Body of pancreas (tissue), 4 donors: ENCODE results near the gene TMEM150C. TPM values are rescaled to one million over a fixed set of nuclear protein-coding genes. Genes with fewer than 3 reads are reported as not detected.

Experiments
- ATAC-seq: fragments of 150-250 bp; one replicate; pipeline ENCODE4 v1.9.1; 2016
- DNase-seq, 4 donors: peaks; one replicate each; pipeline ENCODE4 v3.0.0-alpha.2; 2019
- H3K27ac ChIP-seq, 4 donors: fragments of 200-600 bp; sonication (generic); 1 replicate in 3 of 4; 2 replicates in 1 of 4; pipeline versions ENCODE4 v1.5.1 to v1.6.1; 2016 to 2019; ENCODE audit warnings: mild to moderate bottlenecking in 1 of 4, mixed read lengths in 1 of 4, moderate library complexity in 1 of 4
- H3K27me3 ChIP-seq, 2 donors: fragments of 200-600 bp; sonication (generic); one replicate each; pipeline ENCODE4 v1.6.0; 2016; ENCODE audit warnings: mild to moderate bottlenecking in 1 of 2
- H3K36me3 ChIP-seq, 2 donors: fragments of 200-600 bp; sonication (generic); replicated peaks in 1 of 2; 2 replicates each; pipeline ENCODE4 v1.5.1; 2016; ENCODE audit warnings: low read depth in 2 of 2; ENCODE audit not compliant: insufficient read depth in 1 of 2
- H3K4me1 ChIP-seq: fragments of 200-600 bp; sonication (generic); one replicate; pipeline ENCODE4 v1.6.0; 2016
- H3K4me3 ChIP-seq, 2 donors: fragments of 200-600 bp; sonication (generic); 1 replicate in 1 of 2; 2 replicates in 1 of 2; pipeline ENCODE4 v1.5.1; 2016 to 2019
- H3K9me3 ChIP-seq, 3 donors: fragments of 200-600 bp; sonication (generic); 1 replicate in 2 of 3; 2 replicates in 1 of 3; pipeline ENCODE4 v1.5.1; 2016
- POLR2A ChIP-seq, 3 donors: fragments of 450-650 bp; IDR thresholded peaks; one replicate each; pipeline ENCODE4 v1.6.1; 2016; ENCODE audit warnings: antibody characterized with exemption in 3 of 3, mild to moderate bottlenecking in 2 of 3
- WGBS, 2 donors: methylation state at CpG; one replicate each; pipeline ENCODE4 v1.1.5; 2017; 5-methylcytosine and 5-hydroxymethylcytosine counted together
- intact Hi-C: fragments of 100-400 bp; cut with DNase I; formaldehyde crosslinking; loops from one replicate; pipeline ENCODE4 v1.15.1; 2023
- total RNA-seq, 2 donors: library from RNA; depleted of rRNA; stranded (reverse); fragments of >200 nt; gene quantifications; one replicate each; pipeline ENCODE4 v1.1.0, GENCODE V29; 2016
- TF ChIP-seq, protein P1 (sequence below), 7 experiments: fragments of 450-650 bp in 4 of 7; fragments of 200-600 bp in 3 of 7; sonication (generic) in 3 of 7; IDR thresholded peaks; one replicate each; pipeline ENCODE4 v1.5.1; 2016 to 2019; ENCODE audit warnings: antibody characterized with exemption in 7 of 7

TMEM150C gene
- total RNA-seq, 2 donors from 2014 or later = 5.2 to 5.6 TPM

DNA sequence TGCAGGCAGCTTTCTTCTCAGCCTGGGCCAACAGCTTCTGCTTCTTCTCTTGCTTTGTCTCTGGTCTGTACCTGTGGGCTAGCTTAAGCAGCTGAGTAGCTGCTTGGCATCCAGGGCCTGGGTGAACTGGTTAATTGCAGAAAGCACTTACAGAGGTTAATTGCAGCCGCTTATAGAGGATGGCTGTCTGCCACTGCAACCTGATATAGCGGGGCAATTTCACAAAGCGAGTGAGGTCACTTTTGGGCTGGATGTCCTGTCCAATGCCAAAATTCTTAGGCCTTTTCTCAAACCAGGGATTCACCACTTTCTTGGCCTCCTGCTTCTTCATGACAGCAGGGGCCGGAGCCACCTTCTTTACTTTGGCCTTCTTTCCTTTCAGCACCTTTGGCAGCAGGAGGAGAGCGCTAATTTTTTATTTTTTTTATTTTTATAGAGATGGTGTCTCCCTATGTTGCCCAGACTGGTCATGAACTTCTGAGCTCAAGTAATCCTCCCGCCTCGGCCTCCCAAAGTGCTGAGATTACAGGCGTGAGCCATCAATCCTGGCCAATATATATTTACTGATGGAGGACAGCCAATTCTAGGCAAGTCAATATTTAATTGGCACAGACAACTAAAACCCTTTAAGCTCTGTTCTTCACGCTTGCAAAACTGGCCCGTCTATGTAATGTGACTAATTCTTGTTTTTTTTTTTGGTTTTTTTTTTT is 70.4 kb downstream of the TMEM150C start:
- Histone ChIP-seq H3K27ac (no peak overlapping the region), H3K4me3 (no peak overlapping the region), H3K36me3 (no peaks in the 10 kb centered on the region), H3K9me3 (no peaks in the 10 kb centered on the region), H3K27me3 (no peaks in the 10 kb centered on the region), H3K4me1 (peaks cover 7% of the 10 kb centered on the region)
- 47 to 53% methylated on average over 10 of the region's 10 CpGs for WGBS, 2 donors
- DNase-seq (peak; percentile 14 to 53 (median 31)), ATAC-seq (peak; percentile 77)
- no peak for TF ChIP-seq POLR2A (IDR thresholded peaks at IDR 0.05)
- TF ChIP-seq, protein P1, sequence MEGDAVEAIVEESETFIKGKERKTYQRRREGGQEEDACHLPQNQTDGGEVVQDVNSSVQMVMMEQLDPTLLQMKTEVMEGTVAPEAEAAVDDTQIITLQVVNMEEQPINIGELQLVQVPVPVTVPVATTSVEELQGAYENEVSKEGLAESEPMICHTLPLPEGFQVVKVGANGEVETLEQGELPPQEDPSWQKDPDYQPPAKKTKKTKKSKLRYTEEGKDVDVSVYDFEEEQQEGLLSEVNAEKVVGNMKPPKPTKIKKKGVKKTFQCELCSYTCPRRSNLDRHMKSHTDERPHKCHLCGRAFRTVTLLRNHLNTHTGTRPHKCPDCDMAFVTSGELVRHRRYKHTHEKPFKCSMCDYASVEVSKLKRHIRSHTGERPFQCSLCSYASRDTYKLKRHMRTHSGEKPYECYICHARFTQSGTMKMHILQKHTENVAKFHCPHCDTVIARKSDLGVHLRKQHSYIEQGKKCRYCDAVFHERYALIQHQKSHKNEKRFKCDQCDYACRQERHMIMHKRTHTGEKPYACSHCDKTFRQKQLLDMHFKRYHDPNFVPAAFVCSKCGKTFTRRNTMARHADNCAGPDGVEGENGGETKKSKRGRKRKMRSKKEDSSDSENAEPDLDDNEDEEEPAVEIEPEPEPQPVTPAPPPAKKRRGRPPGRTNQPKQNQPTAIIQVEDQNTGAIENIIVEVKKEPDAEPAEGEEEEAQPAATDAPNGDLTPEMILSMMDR (IDR thresholded peaks at IDR 0.05) = no peak
- intact Hi-C loops = no loop called here

- intact Hi-C loops = no loop called here
- H3K4me3 ChIP-seq = no peak overlapping the region
- peaks cover 7% of the 10 kb centered on the region for H3K4me1 ChIP-seq
- no peaks in the 10 kb centered on the region for H3K27me3 ChIP-seq
- H3K9me3 ChIP-seq = no peaks in the 10 kb centered on the region
- WGBS, 2 donors = 38 to 41% methylated on average over 8 of the region's 8 CpGs
- no peak overlapping the region for H3K27ac ChIP-seq
- DNase-seq (no peak), ATAC-seq (no peak)
- H3K36me3 ChIP-seq = no peaks in the 10 kb centered on the region
- TF ChIP-seq, protein P1 (IDR thresholded peaks at IDR 0.05) = no peak
- TF ChIP-seq POLR2A (IDR thresholded peaks at IDR 0.05) = no peak
These were observed 71.8 kb downstream of the TMEM150C start for GRCh38 chr4:82489987-82490386.

DNA sequence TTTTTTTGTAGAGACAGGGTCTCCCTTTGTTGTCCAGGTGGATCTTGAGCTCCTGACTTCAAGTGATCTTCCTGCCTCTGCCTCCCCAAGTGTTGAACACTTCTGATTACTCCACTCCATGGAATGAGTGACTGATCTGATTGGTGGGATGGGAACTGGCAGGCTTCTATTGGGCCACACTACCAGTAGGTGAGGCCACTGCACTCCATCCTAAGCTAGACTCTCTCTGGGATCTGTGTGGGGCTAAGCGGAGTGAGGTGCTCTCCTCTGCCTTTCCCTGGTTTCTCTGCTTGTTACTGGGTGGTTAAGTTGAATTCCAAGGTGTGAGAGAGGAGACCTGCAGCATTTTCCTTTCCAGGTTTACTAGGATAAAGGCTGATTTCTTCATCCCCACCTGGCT is 72.7 kb downstream of the TMEM150C start:
- intact Hi-C loops = no loop called here
- H3K9me3 ChIP-seq = no peaks in the 10 kb centered on the region
- DNase-seq = no peak
- no peaks in the 10 kb centered on the region for H3K27me3 ChIP-seq
- no peak overlapping the region for H3K27ac ChIP-seq
- TF ChIP-seq, protein P1 (IDR thresholded peaks at IDR 0.05) = no peak
- no peak for TF ChIP-seq POLR2A (IDR thresholded peaks at IDR 0.05)
- no peak overlapping the region for H3K4me3 ChIP-seq
- ATAC-seq = no peak
- H3K36me3 ChIP-seq = no peaks in the 10 kb centered on the region
- WGBS, 2 donors = 71 to 91% methylated on average over 1 of the region's 1 CpG
- peaks cover 7% of the 10 kb centered on the region for H3K4me1 ChIP-seq

DNA sequence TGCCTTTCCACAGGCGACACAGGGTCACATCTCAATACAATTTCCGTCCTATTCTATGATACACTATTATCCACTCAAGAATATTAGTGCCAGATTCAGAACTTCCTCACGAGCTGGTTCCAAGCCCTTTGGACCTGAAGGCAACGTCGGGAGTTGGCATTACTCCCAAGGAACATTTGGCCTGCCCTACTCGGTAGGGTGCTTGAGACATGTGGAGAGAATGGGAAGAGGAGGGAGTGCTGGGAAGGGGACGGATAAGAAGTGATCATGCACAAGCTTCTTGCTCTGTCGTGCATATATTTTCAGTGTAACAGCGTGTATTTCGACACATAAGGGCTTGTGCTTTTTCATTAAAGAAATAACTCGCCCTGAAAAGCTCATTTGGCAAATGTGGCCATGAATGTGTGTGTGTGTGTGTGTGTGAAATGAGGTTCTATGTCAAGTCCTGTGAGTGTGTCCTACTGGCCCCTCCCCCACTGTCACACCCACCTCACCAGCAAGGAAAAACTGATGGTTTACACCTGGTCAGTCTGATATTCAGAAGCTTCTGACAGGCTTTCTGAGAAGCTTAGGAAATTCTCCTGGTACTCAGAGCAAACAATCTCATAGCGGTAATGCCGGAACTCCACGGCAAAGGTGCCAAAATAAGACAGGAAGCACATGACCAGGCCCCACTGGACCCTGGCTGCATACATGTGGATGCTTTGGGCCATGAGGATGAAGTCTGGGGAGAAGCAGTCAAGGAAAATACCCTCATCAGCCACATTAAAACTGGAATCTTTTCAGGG is 76.6 kb downstream of the TMEM150C start:
- ATAC-seq = no peak
- TF ChIP-seq, protein P1 (IDR thresholded peaks at IDR 0.05) = no peak
- no peak for TF ChIP-seq POLR2A (IDR thresholded peaks at IDR 0.05)
- intact Hi-C loops = no loop called here

More for the DNA sequence above, 76.6 kb downstream of the TMEM150C start:
- no peaks in the 10 kb centered on the region for H3K27me3 ChIP-seq
- no peak overlapping the region for H3K4me3 ChIP-seq
- WGBS, 2 donors = 70 to 72% methylated on average over 14 of the region's 14 CpGs
- DNase-seq = no peak
- H3K9me3 ChIP-seq = no peaks in the 10 kb centered on the region
- H3K27ac ChIP-seq = no peak overlapping the region
- H3K36me3 ChIP-seq = no peaks in the 10 kb centered on the region
- no peaks in the 10 kb centered on the region for H3K4me1 ChIP-seq
